ENCODE data around the gene DYNLT3. TPM values are rescaled to one million over a fixed set of nuclear protein-coding genes. Genes with fewer than 3 reads are reported as not detected.

DYNLT3 gene
- total RNA-seq, 1 donor from 2014 or later, result 27.6 TPM

Small RNAs within 50 kb of the gene (small RNA-seq; reads per million reads assigned to genes)
- not detected for gene RNU6-49P

Other genes with a start within 250 kb of the DYNLT3 start
- gene XK, start 161.8 kb downstream of the DYNLT3 start, total RNA-seq, result 3.3 TPM
- gene CYBB, start 67.5 kb downstream of the DYNLT3 start, total RNA-seq, result 16.4 TPM
- gene SYTL5, start 159.0 kb upstream of the DYNLT3 start, total RNA-seq, result 4.4 TPM

Measured in occipital lobe (tissue), 2 donors.